GM20000 (cell line): ENCODE results near the gene CRIP3.

ENCODE experiments used
- DNase-seq: peaks from one replicate; pipeline ENCODE4 v3.0.0; 2012; ENCODE audit warnings: low spot score
- CTCF ChIP-seq: IDR thresholded peaks from 2 replicates; pipeline ENCODE4 v1.5.1; 2012; ENCODE audit warnings: mild to moderate bottlenecking, control low read depth; ENCODE audit errors: extremely low read depth, missing control alignments

The CRIP3 gene

GRCh38 chr6:43336382-43336781 lies 27.8 kb upstream of the CRIP3 start:
- DNase-seq, result no peak
- TF ChIP-seq CTCF, result no peak

- DNase-seq, result no peak
- TF ChIP-seq CTCF, result no peak
Measured at GRCh38 chr6:43335469-43335868, 26.8 kb upstream of the CRIP3 start.

GRCh38 chr6:43334466-43335095 lies 26.0 kb upstream of the CRIP3 start:
- no peak for TF ChIP-seq CTCF
- DNase-seq, result no peak

GRCh38 chr6:43331891-43332290 lies 23.3 kb upstream of the CRIP3 start:
- no peak for DNase-seq
- TF ChIP-seq CTCF, result no peak

- no peak for DNase-seq
- no peak for TF ChIP-seq CTCF
Measured at GRCh38 chr6:43331470-43331869, 22.8 kb upstream of the CRIP3 start.

- no peak for DNase-seq
- no peak for TF ChIP-seq CTCF
Measured at GRCh38 chr6:43328528-43328927, 19.9 kb upstream of the CRIP3 start.

- DNase-seq, result no peak
- TF ChIP-seq CTCF, result no peak
Measured at GRCh38 chr6:43325876-43326275, 17.2 kb upstream of the CRIP3 start.

GRCh38 chr6:43318011-43318410 lies 9.4 kb upstream of the CRIP3 start:
- no peak for TF ChIP-seq CTCF
- DNase-seq, result no peak
